ENCODE measurements around the gene KRT3. TPM values are rescaled to one million over a fixed set of nuclear protein-coding genes. Genes with fewer than 3 reads are reported as not detected.

Gene KRT3
- total and polyA plus RNA-seq, 10 of the 15 experiments (the other 5 are each of a cell fraction or from before 2014, with no cell fraction given), result not detected

DNA sequence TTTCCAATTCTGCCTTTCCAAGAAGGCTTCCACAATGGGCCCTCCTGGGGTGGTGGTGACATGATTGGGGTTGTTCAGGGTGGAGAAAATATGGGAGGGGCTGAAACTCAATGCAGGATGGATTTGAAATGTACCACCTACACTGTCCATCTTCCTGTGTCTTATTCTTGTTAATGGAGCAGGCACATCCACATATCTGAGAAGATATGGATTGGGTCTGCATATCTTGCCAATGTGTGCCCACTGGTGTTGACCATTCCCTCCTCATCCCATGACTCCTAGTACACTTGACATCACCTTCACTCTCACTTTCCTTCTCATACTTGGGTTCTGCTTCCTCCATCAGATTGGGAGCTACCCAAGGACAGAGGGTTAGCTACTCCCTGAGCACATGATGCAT lies 26.0 kb downstream of the KRT3 start (continued):
- TF ChIP-seq, protein P1, sequence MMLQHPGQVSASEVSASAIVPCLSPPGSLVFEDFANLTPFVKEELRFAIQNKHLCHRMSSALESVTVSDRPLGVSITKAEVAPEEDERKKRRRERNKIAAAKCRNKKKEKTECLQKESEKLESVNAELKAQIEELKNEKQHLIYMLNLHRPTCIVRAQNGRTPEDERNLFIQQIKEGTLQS (IDR thresholded peaks at IDR 0.05; ENCODE audit: borderline replicate concordance, extremely low read depth, low read depth, low read length), result no peak
- TF ChIP-seq POU2F2 (IDR thresholded peaks at IDR 0.05; ENCODE audit: borderline replicate concordance, low read depth, low read length) (no peak), JUNB (IDR thresholded peaks at IDR 0.05) (no peak), SUZ12 (IDR thresholded peaks at IDR 0.05; ENCODE audit: unreplicated experiment) (no peak), BHLHE40 (IDR thresholded peaks at IDR 0.05; ENCODE audit: borderline replicate concordance in 1 of 2, low read depth in 2 of 2, low read length in 1 of 2) (no peak), JUND (IDR thresholded peaks at IDR 0.05; ENCODE audit: low read depth, low read length) (no peak), BRCA1 (IDR thresholded peaks at IDR 0.05; ENCODE audit: low read depth, low read length) (no peak), POLR2AphosphoS2 (IDR thresholded peaks at IDR 0.05; ENCODE audit: low read depth, low read length) (no peak)
- TF ChIP-seq, protein P2, sequence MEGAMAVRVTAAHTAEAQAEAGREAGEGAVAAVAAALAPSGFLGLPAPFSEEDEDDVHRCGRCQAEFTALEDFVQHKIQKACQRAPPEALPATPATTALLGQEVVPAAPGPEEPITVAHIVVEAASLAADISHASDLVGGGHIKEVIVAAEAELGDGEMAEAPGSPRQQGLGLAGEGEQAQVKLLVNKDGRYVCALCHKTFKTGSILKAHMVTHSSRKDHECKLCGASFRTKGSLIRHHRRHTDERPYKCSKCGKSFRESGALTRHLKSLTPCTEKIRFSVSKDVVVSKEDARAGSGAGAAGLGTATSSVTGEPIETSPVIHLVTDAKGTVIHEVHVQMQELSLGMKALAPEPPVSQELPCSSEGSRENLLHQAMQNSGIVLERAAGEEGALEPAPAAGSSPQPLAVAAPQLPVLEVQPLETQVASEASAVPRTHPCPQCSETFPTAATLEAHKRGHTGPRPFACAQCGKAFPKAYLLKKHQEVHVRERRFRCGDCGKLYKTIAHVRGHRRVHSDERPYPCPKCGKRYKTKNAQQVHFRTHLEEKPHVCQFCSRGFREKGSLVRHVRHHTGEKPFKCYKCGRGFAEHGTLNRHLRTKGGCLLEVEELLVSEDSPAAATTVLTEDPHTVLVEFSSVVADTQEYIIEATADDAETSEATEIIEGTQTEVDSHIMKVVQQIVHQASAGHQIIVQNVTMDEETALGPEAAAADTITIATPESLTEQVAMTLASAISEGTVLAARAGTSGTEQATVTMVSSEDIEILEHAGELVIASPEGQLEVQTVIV (IDR thresholded peaks at IDR 0.05; ENCODE audit: borderline replicate concordance, partially characterized antibody), result no peak

DNA sequence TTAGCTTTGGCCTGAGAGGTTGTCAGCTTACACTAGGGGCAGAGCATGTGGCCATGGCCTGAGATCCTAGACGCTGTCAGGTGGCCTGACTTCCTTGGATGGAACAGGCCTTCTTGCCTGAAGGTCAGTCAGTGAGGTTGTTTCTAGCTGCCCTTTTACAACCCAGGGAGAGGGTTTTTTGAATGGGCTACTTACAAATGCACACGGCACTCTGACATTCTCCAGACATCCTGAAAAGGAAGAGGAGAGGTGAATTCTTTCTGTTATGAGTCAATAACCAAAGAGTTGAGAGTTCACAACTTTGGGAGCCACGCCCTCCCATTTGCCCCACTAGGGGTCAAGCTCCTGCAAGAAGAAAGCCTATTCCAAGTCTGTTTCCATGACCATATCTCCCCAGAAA lies 26.6 kb downstream of the KRT3 start:
- no peak overlapping the region for H3K27ac ChIP-seq (ENCODE audit: control insufficient read depth, insufficient read depth)
- BruUV-seq (replicated peaks), result no TSS peak
- no peaks in the 10 kb centered on the region for H3K4me1 ChIP-seq (ENCODE audit: control insufficient read depth, insufficient read depth, low read length)
- H4K20me1 ChIP-seq (ENCODE audit: control insufficient read depth, insufficient read depth), result no peaks in the 10 kb centered on the region
- intact Hi-C loops (cut with micrococcal nuclease; ENCODE audit: unreplicated experiment), result no loop called here
- H3K36me3 ChIP-seq (ENCODE audit: control insufficient read depth in 2 of 2, insufficient read depth in 2 of 2, low read length in 1 of 2), result no peaks in the 10 kb centered on the region
- H3K79me2 ChIP-seq (ENCODE audit: control insufficient read depth, insufficient read depth, low read length), result no peaks in the 10 kb centered on the region
- SMC1A ChIA-PET (ENCODE audit: uncharacterized antibody, unreplicated experiment), result no interaction called here
- in situ Hi-C loops (cut with MboI), result no loop called here
- RAD21 ChIA-PET (ENCODE audit: unreplicated experiment), result no interaction called here
- H3K9ac ChIP-seq (ENCODE audit: control insufficient read depth, insufficient read depth, low read length), result no peak overlapping the region
- no peak overlapping the region for H3K4me3 ChIP-seq
- H2AFZ ChIP-seq (ENCODE audit: control insufficient read depth, low read depth, low read length), result no peak overlapping the region
- FAIRE-seq, result no peak
- peaks cover 0 to 5% of the 10 kb centered on the region in 2 experiments; a peak in 2 of 4 replicates for H3K27me3 ChIP-seq (replicated peaks in 1 of 2; ENCODE audit: control insufficient read depth in 2 of 2, insufficient read depth in 2 of 2, low read length in 1 of 2)
- H3K9me3 ChIP-seq (replicated peaks; ENCODE audit: control insufficient read depth, insufficient read depth, low read length), result no peaks in the 10 kb centered on the region
- H3K4me2 ChIP-seq (ENCODE audit: control insufficient read depth, insufficient read depth), result no peak overlapping the region
- no peak for TF ChIP-seq JUNB (IDR thresholded peaks at IDR 0.05)
- TF ChIP-seq CHD1 (IDR thresholded peaks at IDR 0.05; ENCODE audit: low read depth, low read length), result no peak
- TF ChIP-seq, protein P2 (IDR thresholded peaks at IDR 0.05; ENCODE audit: borderline replicate concordance, partially characterized antibody), result no peak
- TF ChIP-seq MTA3 (IDR thresholded peaks at IDR 0.05; ENCODE audit: borderline replicate concordance, low read length), result no peak
- no peak for TF ChIP-seq PML (IDR thresholded peaks at IDR 0.05; ENCODE audit: low read length)
- TF ChIP-seq SRF (IDR thresholded peaks at IDR 0.05; ENCODE audit: low read depth in 2 of 2, low read length in 2 of 2), result no peak
- TF ChIP-seq MEF2B (IDR thresholded peaks at IDR 0.05; ENCODE audit: partially characterized antibody, poor library complexity, severe bottlenecking), result no peak
- no peak for TF ChIP-seq BACH1 (IDR thresholded peaks at IDR 0.05; ENCODE audit: borderline replicate concordance)
- POLR2A ChIA-PET, result no interaction called here
- WGBS (ENCODE audit: insufficient coverage, insufficient replicate concordance, low lambda C conversion rate, missing lambda C conversion rate), result 3% methylated on average over 3 of the region's 3 CpGs
- CTCF ChIA-PET, result no interaction called here
- DNase-seq (ENCODE audit: low read depth, low spot score), result no peak
- no peak for ATAC-seq

All from GM12878 (cell line).